Esophagus muscularis mucosa (tissue), 3 donors: Measurements from ENCODE around the gene CHRND.

ENCODE experiments used
- CTCF ChIP-seq, 3 experiments: fragments of 200-600 bp in 2 of 3; fragments of 450-650 bp in 1 of 3; sonication (generic) in 2 of 3; IDR thresholded peaks; one replicate each; pipeline ENCODE4 v1.5.1; 2017 to 2019; ENCODE audit warnings: antibody characterized with exemption in 3 of 3, mild to moderate bottlenecking in 2 of 3, moderate library complexity in 1 of 3
- POLR2A ChIP-seq: fragments of 450-650 bp; IDR thresholded peaks from one replicate; pipeline ENCODE4 v1.6.1; 2017; ENCODE audit warnings: antibody characterized with exemption, moderate library complexity, mild to moderate bottlenecking, low read depth

DNA sequence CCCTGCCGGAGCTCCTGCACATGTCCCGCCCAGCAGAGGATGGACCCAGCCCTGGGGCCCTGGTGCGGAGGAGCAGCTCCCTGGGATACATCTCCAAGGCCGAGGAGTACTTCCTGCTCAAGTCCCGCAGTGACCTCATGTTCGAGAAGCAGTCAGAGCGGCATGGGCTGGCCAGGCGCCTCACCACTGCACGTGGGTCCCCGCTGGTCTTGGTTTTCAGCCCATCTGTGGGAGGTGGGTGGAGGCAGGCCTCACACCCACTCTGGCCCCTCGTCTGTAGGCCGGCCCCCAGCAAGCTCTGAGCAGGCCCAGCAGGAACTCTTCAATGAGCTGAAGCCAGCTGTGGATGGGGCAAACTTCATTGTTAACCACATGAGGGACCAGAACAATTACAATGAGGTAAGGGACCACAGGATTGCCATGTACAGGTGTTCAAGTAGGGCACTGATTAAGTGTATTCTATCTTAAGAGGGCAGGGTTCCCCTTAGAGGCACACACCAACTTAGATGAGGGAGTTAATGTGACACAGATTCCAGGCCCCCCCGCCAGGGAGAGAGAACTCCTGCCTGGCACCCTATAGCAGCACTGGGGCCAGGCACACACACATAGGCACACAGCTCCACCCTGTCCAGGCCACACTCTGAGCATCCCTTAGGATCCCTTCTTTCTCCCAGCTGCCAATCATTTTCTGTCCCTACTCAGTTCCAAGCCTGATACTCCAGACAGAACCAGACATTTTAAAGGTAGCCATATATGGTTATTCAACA lies 8.2 kb downstream of the CHRND start:
- no peak for TF ChIP-seq CTCF (IDR thresholded peaks at IDR 0.05)
- no peak for TF ChIP-seq POLR2A
